Heart left ventricle (tissue), 13 donors: ENCODE data around the gene HPSE.

Experiments
- POLR2A ChIP-seq, 2 donors: fragments of 450-650 bp; IDR thresholded peaks; one replicate each; pipeline ENCODE4 v1.6.1; 2017; ENCODE audit warnings: antibody characterized with exemption in 2 of 2, mild to moderate bottlenecking in 2 of 2, moderate library complexity in 2 of 2
- TF ChIP-seq, protein P1 (sequence below), 12 donors: fragments of 200-600 bp; sonication (generic) in 4 of 12; IDR thresholded peaks; one replicate each; pipeline versions ENCODE4 v1.5.0 to v1.8.0; 2018 to 2022; ENCODE audit warnings: antibody characterized with exemption in 12 of 12, mild to moderate bottlenecking in 5 of 12
- donor health status: ischemic (EF 13 %, LVEDD 7.1; RV severe dilation, severe dysfunction).
- donor health status: DM: no; HTN: yes; CAD: no.
- donor health status: DM: no; HTN: no; CAD: no.
- donor health status: ischemic (EF 25% LVEDD 6.9; RV normal size, moderate dysfunction).
- donor health status: ischemic (EF 25% LVEDD 5.7; RV mildly dilated, moderate dysfunction).
- donor health status: ischemic (EF 35%, LVEDD 5.7; RV mildly dilated, moderate dysfunction).
- donor health status: nonischemic (EF 11% LVEDD 7.7; RV severe dilation, severe dysfunction).
- donor health status: DM: yes; HTN: yes; CAD: no.
- donor health status: PGD.
- donor health status: ischemic (EF 29% LVEDD 5.4; RV normal size, mild dysfunction).
- donor health status: nonischemic (EF 23%, LVEDD 6.1; RV moderate dilation, normal function).

DNA sequence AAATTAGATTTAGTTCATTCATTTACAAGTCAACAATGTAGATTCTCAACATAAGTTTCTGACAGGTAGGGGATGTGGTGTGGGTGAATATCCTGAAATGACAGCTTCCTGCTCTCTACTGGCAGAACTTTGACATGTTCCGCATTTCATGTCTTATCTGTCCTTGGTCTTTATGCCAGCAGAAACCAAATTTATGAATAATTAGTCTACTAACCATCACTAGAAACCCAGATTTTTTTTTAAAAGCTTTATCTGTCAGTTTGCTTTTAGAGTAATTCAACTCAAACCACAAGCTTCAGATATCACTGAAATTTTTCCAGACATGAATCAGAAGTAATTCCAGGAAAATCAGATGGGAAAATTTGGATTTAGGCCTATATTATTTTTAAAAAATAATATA lies 68.0 kb downstream of the HPSE start:
- TF ChIP-seq POLR2A (IDR thresholded peaks at IDR 0.05) = no peak
- TF ChIP-seq, protein P1, sequence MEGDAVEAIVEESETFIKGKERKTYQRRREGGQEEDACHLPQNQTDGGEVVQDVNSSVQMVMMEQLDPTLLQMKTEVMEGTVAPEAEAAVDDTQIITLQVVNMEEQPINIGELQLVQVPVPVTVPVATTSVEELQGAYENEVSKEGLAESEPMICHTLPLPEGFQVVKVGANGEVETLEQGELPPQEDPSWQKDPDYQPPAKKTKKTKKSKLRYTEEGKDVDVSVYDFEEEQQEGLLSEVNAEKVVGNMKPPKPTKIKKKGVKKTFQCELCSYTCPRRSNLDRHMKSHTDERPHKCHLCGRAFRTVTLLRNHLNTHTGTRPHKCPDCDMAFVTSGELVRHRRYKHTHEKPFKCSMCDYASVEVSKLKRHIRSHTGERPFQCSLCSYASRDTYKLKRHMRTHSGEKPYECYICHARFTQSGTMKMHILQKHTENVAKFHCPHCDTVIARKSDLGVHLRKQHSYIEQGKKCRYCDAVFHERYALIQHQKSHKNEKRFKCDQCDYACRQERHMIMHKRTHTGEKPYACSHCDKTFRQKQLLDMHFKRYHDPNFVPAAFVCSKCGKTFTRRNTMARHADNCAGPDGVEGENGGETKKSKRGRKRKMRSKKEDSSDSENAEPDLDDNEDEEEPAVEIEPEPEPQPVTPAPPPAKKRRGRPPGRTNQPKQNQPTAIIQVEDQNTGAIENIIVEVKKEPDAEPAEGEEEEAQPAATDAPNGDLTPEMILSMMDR (IDR thresholded peaks at IDR 0.05) = no peak
